ENCODE data around the gene SYTL3. TPM values are rescaled to one million over a fixed set of nuclear protein-coding genes. Genes with fewer than 3 reads are reported as not detected.
"Not testable (repeated sequence)": the region's sequence is repeated elsewhere in the genome, so short reads cannot be mapped to it uniquely, and the experiment has no call there.

Gene SYTL3
- total RNA-seq, 1 donor = 6.5 TPM

DNA sequence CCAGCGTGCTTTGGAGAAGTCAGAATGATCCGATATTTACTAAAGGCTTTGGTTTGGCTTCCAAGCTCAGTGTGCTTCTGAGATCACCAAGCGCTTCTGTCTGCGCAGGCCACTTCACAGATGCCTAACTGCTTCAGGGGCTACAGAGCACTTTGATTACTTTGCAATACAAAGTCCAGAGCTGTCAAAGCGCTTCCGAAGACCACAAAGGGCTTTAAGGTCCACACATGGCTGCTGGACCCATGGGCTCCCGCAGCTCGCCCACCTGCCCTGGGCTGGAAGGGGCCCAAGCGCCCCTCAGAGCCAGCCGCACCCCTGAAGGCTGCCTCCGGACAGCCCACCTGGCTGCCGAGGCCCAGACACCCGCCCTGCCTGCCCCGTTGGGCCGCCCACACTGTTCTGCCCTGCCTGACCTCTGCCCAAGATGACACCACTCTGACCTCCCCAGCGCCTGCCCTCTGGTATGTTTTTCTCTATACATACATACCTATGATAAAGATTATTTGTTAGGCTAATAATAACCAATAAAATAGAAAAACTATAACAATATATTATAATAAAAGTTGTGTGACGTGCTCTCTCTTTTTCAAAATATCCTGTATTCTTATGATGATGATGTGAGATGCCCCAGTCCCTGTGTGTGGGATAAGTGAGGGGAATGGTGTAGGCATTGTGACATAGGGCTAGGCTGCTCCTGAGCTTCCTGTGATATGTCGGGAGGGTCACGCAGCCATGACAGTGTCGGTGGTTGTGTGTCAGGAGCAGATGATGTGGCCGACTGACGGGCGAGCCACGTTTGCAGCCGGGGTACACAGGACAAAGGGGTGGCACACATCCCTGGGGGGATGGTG is 27.9 kb upstream of the SYTL3 start:
- DNase-seq (ENCODE audit: low read depth in 2 of 3, low spot score in 2 of 3) = no peak

DNA sequence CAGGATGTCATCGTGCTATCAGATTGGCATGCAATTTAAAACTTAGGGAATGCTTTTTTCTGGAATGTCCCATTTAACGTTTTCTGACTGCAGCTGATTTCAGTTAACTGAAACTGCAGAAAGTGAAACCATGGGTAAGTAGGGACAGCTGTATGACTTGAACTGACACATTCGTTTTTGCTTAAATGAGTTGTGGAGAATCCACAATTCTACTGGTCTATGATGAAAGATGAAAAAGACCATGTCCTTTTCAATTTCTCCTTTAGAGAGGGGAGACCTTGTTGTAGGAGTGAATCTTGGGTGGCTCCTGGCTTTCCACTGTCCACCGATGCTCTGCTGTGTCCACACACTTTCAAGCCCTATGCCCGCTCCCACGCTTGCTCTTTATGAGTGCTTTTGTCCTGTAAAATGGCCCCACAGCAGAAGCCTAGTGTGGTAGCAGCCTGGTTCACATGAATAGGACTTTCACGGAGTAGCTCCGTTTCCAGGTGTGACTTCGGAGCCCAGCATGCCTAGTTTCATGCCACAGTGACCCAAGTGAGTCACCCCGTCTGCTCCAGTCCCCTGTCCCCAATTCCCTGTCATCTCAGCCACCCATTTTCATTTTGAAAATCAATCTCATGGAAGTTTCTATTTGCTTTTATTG is 27.2 kb upstream of the SYTL3 start:
- DNase-seq (ENCODE audit: low read depth in 2 of 3, low spot score in 2 of 3) = no peak

DNA sequence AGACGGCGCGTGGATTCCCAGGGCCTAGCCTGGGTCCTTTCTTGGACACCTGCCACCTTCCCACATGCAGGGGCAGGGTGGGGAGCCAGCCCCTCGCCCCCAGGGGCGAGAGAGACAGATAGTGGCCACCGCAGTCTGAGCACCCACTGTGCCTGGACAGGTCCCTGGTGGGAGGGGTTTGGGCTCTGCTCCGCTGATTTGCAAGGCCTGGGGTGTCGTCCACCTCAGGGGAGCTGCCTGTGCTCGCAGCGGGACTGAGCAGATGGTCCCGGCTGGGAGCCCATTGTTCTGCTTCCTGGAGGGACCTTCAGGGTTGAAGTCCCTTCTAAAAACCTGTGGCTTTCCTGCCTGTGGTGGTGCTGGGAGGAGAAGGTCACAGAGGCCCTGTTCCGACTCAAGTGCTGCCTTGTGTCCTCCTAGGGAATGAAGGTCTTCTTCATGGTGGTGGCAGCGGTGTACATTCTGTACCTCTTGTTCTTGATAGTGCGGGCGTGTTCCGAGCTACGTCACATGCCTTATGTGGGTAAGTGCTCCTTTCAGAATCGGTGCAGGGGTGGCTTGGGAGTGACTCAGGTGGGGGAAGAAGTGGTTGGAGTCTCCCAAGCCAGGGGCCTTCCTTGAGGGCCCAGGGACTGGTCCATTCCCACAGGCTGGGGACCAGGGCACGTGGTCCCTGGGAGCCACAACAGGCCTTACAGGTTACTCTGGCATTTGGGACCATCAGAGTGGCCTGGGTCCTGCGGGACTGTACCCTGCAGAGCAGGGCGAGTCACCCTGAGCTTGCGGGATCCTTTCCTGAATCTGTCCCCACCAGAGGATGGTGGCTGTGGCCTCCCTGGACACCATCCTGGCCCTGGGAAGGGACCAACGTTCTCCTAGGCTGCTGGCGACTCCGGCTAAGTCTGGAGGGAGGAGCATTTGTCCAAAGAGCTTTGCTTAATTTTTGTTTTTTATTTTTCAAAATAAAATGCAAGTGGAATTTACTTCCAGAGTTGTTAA is 24.9 kb upstream of the SYTL3 start:
- no peak for DNase-seq (ENCODE audit: low read depth in 2 of 3, low spot score in 2 of 3)

DNA sequence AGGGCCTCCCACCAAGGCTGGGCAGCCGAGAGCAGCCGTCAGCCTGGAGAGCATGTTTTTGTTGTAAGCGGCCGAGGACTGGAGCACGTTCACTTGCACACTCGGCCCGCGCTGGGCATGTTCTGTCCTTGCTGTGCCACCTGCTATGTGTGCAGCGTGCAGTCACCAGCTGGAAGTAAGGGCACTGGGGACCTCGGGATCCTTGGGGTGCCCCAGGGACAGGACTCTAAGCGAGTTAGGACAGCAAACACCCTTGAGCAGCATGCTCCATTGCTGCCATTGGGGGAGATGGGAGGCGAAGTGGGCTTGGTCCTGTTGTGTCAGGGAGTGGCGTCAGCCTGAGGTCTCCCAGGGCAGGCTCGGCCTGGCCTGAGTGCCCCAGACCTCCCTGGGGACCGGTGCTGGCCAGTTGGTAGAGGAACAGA is 24.0 kb upstream of the SYTL3 start:
- no peak for DNase-seq (ENCODE audit: low read depth in 2 of 3, low spot score in 2 of 3)

DNA sequence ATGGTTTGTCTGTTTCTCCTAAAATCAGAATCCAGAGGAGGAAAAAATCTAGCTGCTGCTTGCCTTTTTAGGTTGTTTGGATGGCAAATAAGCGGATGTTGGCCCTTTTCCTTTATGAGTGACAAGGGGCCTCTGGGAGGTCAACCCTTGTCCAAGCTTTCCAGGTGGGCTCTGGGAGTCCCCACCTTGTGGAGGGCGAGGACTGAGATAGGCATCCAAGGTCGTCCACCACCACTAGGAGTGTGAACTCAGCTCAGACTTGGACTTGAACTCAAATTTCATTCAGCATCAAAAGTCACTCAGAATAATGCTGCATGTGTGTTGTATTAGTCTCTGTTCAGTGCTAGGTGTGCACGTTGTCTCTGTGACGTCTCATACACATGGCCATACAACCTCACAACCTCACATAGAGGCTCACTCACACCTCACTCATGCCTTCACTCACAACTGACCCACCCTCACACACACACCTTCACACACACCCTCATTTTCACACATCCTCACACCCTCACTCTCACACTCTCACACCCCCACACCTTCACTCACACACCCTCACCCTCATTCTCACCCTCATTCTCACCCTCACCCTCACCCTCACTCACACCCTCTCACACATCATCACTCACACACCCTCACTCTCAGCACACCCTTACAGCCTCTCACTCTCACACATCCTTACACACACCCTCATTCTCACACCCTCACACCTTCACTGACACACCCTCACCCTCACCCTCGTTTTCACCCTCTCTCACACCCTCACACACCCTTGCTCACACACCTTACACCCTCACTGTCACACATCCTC is 23.3 kb upstream of the SYTL3 start:
- DNase-seq (ENCODE audit: low read depth in 2 of 3, low spot score in 2 of 3) = no peak

DNA sequence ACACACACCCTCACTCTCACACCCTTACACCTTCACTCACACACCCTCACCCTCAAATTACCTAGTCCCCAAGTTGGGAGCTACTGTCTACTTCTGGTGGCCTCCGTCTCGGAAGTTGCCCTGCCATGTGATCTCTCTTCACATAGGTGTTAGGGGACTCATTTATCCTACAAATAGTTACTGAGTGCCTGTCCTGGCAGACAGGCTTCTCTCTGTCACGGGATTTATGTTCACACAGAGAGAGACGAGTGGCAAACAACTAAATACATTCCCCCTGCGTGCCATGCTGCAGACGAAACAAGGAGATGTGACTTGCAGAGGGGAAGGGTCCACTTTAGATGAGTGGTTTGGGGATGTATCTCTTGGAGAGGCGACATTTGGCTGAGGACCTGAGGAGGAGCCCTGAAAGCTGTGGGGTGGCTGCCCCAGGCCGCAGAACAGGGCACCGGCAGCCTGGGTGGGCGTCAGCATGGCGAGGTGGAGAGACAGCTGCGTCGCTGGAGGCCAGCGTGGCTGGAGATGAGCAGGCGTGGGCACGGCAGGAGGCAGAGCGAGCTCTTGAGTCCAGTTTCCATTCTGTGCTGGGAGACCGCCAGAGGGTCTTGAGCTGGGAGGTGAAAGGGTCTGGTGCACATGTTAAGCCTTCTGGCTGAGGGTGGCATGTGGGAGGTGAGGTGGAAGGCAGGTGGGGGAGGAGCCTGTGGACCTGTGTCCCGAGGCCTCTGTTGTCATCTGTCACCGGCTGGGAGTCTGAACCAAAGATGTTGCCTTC is 22.5 kb upstream of the SYTL3 start:
- DNase-seq (ENCODE audit: low read depth in 2 of 3, low spot score in 2 of 3) = no peak

DNA sequence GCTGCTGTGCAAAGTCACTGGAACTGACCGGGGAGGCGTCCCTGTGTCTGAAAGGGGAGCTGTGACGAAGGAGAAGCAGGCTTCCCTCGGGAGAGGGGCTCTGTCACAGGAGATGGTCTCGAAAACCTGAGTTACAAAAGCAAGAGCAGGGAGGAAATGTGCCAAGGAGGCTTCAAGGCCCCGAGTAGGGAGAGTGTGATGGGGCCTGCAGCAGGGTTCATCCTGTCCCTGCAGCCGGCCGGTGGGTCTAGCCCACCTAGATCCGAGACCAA is 22.0 kb upstream of the SYTL3 start:
- DNase-seq (ENCODE audit: low read depth in 2 of 3, low spot score in 2 of 3) = no peak

DNA sequence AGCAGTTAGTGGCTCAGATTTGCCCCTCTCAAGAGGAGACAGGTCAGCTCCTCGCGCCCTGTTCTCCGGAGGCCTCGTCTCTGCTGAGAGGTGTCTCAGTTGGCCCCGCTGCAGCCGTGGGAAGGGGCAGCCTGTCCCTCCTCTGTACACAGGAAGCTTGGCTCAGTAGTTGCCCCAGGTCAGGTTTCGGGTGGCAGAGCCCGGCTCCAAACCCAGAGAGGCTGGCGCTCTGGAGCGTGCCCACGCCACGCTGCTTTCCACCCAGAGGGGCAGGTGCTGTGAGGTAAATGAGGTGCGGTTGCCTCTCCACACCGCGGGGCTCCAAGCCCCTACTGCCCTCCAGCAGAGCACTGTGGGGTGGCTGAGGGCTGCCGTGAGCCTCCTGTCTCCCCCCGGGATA is 21.3 kb upstream of the SYTL3 start:
- DNase-seq (ENCODE audit: low read depth in 2 of 3, low spot score in 2 of 3) = no peak

DNA sequence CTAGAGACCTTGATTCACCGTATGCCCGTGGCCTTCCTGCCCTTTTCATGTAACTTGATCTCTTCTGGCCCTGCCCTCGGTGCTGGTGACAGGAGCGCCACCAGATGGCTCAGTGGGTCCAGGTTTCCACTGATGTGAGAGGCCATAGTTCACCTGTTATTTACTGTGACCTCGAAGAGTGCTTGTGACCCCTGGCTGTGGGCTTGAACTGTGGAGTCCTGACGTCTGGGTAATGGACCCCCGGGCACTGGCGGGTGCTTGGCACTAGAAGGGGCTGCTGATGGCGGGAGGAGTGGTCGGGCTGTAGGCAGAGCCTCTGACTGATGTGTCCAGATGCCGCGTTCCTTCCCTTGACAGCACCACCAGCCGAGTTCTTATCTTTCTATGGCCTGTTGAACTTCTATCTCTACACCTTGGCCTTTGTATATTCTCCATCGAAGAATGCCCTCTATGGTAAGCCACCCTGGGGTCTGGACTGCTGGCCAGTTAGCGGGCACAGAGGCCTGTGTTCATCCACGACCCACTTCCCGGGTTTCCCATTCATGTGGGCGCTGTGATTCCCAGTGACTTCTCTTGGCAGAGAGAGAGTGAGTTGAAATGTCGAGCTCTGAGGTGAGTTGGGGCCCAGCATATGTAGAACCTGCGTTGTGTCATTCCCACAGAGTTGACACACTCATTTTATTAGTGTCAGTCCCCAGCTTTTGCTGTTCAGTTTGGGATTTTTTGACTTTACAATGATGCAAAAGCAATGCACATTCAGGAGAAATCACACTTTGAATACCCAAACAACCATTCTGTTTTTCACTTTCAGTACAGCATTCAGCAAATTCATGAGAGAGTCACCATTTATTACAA is 20.3 kb upstream of the SYTL3 start:
- no peak for DNase-seq (ENCODE audit: low read depth in 2 of 3, low spot score in 2 of 3)

DNA sequence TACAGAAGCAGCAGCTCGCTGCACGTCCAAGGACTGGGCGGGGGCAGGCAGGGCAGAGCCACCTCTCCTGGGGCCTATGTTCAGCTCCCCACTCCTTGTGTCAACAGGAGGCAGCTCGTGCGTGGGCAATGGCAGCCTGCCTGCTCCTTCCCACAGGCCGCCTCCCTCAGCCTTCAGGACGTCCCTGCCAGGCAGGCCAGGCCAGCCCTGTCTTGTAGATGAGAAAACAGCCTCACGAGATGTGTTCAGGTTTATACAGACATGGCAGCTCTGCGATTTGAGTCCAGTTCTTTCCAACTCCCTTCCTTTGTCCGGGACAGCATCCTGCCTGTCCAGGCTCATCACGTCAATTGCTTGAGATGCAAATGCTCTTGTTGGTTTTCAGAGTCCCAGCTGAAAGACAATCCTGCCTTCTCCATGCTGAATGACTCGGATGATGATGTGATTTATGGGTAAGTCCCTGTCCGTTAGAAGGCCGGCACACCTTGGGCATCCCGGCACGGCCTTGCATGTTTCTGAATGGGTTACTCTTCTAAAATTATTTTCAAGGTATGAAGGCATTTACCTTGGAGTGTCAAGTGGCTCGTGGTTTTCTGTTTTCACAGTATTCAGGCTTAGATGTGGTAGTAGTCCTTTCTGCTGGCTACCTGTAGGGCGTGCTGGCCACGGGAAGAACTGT is 18.8 kb upstream of the SYTL3 start:
- no peak for DNase-seq (ENCODE audit: low read depth in 2 of 3, low spot score in 2 of 3)

DNA sequence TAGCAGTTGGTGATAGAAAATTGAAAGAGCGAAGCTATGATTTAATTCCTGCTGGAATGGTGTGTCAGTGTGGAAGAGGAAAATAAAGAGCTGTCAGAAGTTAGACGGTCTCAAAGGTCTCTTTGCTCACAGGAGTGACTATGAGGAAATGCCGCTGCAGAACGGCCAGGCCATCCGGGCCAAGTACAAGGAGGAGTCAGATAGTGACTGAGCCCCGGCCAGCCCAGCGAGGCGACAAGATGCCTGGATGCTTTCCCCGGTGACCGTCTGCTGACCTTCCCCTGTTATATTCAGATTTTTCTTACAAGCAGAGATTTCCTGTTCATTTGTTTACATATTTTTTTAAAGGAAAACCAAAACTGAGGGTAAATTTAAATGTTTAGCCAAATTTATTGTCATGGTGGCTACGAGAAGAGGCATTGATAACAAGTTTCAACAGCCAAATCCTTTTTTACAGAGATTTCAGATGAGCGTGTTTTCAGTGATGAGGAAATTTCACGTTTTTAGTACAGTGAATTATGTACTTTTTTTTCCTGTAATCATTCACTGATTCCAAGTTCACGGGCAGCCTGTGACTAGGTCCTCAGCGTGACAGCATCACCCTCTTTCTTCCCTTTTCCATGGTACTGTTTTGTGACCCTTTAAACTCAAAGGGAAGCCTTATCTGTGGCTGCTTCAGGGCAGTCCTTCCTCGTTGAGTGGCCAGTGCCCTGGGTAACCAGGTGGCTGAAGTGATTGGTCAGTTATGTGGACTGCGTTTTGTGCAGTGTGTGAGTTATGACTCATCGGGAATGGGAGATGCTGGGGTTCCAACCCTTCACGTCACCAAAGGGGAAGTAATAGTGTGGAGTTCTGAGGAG is 17.9 kb upstream of the SYTL3 start:
- DNase-seq (ENCODE audit: low read depth in 2 of 3, low spot score in 2 of 3) = no peak

DNA sequence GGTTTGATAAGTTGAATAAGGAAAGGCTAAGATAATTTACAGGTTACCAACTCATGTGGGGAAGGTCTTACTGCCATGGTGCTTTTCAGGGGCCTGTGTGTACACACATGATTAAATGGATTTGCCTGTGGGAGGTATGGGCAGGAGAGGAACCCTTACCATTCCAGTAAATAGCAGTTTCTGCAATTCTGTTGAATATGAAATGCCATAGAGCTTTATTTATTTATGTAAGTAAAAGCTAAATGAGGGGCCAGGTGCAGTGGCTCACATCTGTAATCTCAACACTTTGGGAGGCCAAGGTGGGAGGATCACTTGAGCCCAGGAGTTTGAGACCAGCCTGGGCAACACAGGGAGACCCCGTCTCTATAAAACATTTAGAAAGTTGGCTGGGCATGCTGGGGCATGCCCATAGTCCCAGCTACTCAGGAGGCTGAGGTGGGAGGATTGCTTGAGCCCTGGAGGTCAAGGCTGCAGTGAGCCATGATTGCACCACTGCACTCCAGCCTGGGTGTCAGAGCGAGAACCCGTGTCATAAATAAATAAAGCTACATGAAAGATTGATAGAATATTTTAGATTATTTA is 17.2 kb upstream of the SYTL3 start:
- not testable (repeated sequence) for DNase-seq (ENCODE audit: low read depth in 2 of 3, low spot score in 2 of 3)

DNA sequence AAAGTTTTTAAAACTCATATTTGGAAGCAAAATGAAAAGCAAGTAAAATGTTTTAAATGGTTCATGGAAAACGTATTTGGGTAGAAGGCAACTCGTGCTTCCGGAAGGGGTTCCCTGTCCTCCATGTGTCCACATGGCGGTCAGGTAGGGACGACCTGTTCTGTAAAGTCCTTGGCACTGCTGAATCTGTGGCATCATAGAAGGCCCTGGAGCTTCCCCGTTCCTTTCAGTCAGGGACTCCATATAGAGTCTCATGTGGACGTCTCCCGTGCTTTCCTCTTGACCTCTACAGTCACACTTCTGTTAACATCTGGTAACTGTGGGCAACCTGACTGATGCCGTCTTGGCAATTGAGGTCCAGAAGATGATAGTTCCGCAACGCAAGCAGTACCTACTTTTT is 16.7 kb upstream of the SYTL3 start:
- DNase-seq (ENCODE audit: low read depth in 2 of 3, low spot score in 2 of 3) = no peak

DNA sequence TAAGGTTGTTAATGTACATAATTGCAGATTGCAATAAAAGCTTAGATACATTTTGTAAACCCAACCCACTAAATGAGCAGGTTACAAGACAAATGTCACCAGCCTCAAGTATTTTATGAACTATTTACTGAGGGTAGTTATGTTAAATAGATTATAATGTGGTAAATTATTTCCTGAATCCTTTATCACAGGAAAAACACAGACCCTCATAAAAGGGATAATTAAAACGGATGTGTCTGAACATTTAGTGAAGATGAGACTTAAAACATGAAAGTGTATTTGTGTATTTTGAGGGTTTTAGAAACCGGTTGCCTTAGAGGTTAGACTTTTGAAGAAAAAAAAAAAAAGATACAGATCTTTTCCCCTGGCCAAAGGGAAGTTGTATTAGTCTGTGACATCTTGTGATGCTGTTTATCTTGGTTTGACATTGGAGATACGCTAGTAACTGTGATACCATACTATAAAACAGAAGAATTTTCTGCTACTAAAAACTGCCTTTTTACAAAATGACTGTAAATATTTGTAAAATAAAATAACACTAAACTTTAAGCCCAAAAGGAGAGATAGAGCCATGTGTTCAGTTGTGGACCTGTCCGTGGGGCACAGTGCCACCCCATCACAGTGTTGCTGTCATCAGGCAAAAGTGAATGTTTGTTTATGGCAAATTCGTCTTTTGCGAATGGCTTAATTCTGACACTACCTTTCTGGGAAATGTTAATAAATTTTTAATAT is 15.0 kb upstream of the SYTL3 start:
- DNase-seq (ENCODE audit: low read depth in 2 of 3, low spot score in 2 of 3) = peak in 1 of 3 donors; percentile 29

DNA sequence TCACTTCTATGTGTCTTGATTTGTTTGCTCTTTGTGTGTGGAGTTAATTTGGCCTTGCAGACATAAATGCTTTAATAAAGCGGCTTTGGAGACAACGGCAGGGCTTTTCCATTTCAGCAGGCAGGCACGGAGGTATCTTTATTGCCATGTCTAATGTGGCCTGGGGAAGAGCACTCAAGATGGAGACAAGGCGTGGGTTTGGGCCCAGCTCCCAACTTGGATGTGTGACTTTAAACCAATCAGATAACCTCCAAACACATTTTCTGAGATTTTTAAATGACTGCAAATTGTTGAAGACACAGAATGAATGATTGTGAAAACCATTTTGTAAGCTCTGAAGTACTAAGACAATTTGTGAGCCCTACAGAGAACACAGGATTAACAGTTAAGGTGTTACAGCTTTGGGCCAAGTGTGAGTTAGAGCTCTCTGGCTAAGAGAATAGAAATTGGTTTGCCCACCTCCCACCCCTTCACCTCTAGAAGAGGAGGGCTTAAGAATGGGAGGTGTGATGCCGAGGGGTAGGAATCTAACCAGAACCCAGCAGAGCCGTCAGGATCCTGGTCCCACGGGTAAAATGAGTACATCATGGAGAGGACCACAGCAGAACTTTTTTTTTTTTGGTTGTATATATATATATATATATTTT is 14.3 kb upstream of the SYTL3 start:
- no peak for DNase-seq (ENCODE audit: low read depth in 2 of 3, low spot score in 2 of 3)

DNA sequence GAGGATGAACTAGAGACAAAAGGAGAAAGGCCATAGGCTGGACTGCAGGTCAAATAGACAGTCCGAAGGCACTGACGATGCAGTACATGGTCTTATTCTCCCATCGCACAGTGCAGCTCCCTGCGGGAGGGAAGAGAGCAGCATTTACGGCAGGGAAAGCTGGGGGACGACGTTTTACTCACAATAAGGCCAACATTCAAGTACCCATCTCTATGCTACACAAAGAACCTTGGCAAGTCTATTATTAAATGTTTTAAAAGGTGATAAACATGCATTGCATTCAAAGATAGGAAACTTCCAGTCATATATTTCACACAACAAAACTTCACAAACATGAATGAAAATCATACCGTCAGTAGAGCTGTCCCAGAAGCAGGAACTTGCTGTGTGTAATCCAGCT is 13.1 kb upstream of the SYTL3 start:
- no peak for DNase-seq (ENCODE audit: low read depth in 2 of 3, low spot score in 2 of 3)
